GM12874 (cell line): ENCODE data around the gene PITPNM1.

Source experiments
- CTCF ChIP-seq: IDR thresholded peaks from 2 replicates; pipeline ENCODE4 v1.5.1; 2011; ENCODE audit warnings: low read depth, mild to moderate bottlenecking, control low read depth, low read length, moderate library complexity; ENCODE audit not compliant: insufficient read depth

PITPNM1 gene

GRCh38 chr11:67504005-67504949, 886 bp downstream of the PITPNM1 start:
- no peak for TF ChIP-seq CTCF

GRCh38 chr11:67503119-67504004, 1.8 kb downstream of the PITPNM1 start:
- no peak for TF ChIP-seq CTCF

GRCh38 chr11:67502328-67502979, 2.7 kb downstream of the PITPNM1 start:
- TF ChIP-seq CTCF, result no peak

GRCh38 chr11:67501854-67502253, 3.3 kb downstream of the PITPNM1 start:
- no peak for TF ChIP-seq CTCF

- TF ChIP-seq CTCF, result no peak
Measured at GRCh38 chr11:67500831-67501715, 4.1 kb downstream of the PITPNM1 start.

GRCh38 chr11:67500484-67500821, 4.7 kb downstream of the PITPNM1 start:
- TF ChIP-seq CTCF, result no peak
